ENCODE results near the gene CD59. TPM values are rescaled to one million over a fixed set of nuclear protein-coding genes. Genes with fewer than 3 reads are reported as not detected.
A peak's percentile ranks its signal among the peaks of the same experiment; 100 is the strongest.

The CD59 gene
- total and polyA plus RNA-seq, 2 of the 13 experiments (the other 11 are each of a cell fraction or from before 2014, with no cell fraction given): 127 to 289 TPM

DNA sequence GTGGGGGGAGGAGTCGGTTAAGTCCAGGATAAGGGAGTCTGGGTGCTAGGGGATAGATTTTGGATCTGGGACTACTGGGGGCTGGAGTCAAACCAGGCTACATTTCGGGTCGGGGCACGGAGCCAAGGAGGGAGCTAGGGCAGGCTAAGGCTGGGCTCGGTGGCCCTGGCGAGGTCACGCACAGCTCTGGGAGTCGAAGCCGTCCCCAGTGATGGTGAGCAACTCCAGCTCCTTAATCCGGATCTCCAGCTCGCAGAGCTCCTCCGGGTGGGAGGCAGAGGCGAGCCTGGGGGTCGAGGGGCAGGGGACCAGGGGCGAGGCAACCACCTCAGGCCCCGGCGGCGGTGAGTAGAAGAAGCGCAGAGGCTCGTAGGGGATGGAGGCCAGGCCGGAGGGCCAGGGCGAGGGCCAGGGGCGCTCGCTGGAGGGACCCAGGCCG lies 36.1 kb downstream of the CD59 start (continued):
- TF ChIP-seq SMAD9 (CRISPR knock-in tag; IDR thresholded peaks at IDR 0.05) (0 out of 2 replicates have a peak, but pooled peaks have one; percentile 25), CHD4 (IDR thresholded peaks at IDR 0.05; ENCODE audit: borderline replicate concordance, low read length) (no peak), MAZ (IDR thresholded peaks at IDR 0.05; ENCODE audit: borderline replicate concordance, low read depth, low read length) (no peak), MAZ (CRISPR knock-in tag; IDR thresholded peaks at IDR 0.05; ENCODE audit: low read depth) (peak; percentile 26; the same call in 1 of the 2 replicates), KLF16 (CRISPR knock-in tag; IDR thresholded peaks at IDR 0.05) (no peak), AGO2 (optimal IDR thresholded peaks at IDR 0.05; ENCODE audit: low read depth, low read length) (no peak), ZNF747 (CRISPR knock-in tag; IDR thresholded peaks at IDR 0.05; ENCODE audit: borderline replicate concordance) (0 out of 2 replicates have a peak, but pooled peaks have one; percentile 5), ZNF7 (CRISPR knock-in tag; IDR thresholded peaks at IDR 0.05) (no peak), ZNF768 (CRISPR knock-in tag; IDR thresholded peaks at IDR 0.05) (no peak), SPEN (CRISPR knock-in tag; IDR thresholded peaks at IDR 0.05; ENCODE audit: low read depth) (peak; percentile 54; the same call in 1 of the 2 replicates), IKZF1 (IDR thresholded peaks at IDR 0.05) (no peak), EEA1 (CRISPR knock-in tag; IDR thresholded peaks at IDR 0.05; ENCODE audit: borderline replicate concordance) (0 out of 2 replicates have a peak, but pooled peaks have one; percentile 38), POLR2G (IDR thresholded peaks at IDR 0.05; ENCODE audit: low read depth, low read length) (0 out of 2 replicates have a peak, but pooled peaks have one; percentile 1), PAX8 (CRISPR knock-in tag; IDR thresholded peaks at IDR 0.05; ENCODE audit: borderline replicate concordance) (no peak), TOPORS (CRISPR knock-in tag; IDR thresholded peaks at IDR 0.05) (peak; percentile 69; the same call in 1 of the 2 replicates)
- TF ChIP-seq, protein P1, sequence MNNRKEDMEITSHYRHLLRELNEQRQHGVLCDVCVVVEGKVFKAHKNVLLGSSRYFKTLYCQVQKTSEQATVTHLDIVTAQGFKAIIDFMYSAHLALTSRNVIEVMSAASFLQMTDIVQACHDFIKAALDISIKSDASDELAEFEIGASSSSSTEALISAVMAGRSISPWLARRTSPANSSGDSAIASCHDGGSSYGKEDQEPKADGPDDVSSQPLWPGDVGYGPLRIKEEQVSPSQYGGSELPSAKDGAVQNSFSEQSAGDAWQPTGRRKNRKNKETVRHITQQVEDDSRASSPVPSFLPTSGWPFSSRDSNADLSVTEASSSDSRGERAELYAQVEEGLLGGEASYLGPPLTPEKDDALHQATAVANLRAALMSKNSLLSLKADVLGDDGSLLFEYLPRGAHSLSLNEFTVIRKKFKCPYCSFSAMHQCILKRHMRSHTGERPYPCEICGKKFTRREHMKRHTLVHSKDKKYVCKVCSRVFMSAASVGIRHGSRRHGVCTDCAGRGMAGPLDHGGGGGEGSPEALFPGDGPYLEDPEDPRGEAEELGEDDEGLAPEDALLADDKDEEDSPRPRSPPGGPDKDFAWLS (CRISPR knock-in tag; IDR thresholded peaks at IDR 0.05; ENCODE audit: borderline replicate concordance): no peak
- TF ChIP-seq, protein P2, sequence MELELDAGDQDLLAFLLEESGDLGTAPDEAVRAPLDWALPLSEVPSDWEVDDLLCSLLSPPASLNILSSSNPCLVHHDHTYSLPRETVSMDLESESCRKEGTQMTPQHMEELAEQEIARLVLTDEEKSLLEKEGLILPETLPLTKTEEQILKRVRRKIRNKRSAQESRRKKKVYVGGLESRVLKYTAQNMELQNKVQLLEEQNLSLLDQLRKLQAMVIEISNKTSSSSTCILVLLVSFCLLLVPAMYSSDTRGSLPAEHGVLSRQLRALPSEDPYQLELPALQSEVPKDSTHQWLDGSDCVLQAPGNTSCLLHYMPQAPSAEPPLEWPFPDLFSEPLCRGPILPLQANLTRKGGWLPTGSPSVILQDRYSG (CRISPR knock-in tag; IDR thresholded peaks at IDR 0.05): no peak
- TF ChIP-seq, protein P3, sequence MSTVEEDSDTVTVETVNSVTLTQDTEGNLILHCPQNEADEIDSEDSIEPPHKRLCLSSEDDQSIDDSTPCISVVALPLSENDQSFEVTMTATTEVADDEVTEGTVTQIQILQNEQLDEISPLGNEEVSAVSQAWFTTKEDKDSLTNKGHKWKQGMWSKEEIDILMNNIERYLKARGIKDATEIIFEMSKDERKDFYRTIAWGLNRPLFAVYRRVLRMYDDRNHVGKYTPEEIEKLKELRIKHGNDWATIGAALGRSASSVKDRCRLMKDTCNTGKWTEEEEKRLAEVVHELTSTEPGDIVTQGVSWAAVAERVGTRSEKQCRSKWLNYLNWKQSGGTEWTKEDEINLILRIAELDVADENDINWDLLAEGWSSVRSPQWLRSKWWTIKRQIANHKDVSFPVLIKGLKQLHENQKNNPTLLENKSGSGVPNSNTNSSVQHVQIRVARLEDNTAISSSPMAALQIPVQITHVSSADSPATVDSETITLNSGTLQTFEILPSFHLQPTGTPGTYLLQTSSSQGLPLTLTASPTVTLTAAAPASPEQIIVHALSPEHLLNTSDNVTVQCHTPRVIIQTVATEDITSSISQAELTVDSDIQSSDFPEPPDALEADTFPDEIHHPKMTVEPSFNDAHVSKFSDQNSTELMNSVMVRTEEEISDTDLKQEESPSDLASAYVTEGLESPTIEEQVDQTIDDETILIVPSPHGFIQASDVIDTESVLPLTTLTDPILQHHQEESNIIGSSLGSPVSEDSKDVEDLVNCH (CRISPR knock-in tag; IDR thresholded peaks at IDR 0.05): no peak
- TF ChIP-seq, protein P4, sequence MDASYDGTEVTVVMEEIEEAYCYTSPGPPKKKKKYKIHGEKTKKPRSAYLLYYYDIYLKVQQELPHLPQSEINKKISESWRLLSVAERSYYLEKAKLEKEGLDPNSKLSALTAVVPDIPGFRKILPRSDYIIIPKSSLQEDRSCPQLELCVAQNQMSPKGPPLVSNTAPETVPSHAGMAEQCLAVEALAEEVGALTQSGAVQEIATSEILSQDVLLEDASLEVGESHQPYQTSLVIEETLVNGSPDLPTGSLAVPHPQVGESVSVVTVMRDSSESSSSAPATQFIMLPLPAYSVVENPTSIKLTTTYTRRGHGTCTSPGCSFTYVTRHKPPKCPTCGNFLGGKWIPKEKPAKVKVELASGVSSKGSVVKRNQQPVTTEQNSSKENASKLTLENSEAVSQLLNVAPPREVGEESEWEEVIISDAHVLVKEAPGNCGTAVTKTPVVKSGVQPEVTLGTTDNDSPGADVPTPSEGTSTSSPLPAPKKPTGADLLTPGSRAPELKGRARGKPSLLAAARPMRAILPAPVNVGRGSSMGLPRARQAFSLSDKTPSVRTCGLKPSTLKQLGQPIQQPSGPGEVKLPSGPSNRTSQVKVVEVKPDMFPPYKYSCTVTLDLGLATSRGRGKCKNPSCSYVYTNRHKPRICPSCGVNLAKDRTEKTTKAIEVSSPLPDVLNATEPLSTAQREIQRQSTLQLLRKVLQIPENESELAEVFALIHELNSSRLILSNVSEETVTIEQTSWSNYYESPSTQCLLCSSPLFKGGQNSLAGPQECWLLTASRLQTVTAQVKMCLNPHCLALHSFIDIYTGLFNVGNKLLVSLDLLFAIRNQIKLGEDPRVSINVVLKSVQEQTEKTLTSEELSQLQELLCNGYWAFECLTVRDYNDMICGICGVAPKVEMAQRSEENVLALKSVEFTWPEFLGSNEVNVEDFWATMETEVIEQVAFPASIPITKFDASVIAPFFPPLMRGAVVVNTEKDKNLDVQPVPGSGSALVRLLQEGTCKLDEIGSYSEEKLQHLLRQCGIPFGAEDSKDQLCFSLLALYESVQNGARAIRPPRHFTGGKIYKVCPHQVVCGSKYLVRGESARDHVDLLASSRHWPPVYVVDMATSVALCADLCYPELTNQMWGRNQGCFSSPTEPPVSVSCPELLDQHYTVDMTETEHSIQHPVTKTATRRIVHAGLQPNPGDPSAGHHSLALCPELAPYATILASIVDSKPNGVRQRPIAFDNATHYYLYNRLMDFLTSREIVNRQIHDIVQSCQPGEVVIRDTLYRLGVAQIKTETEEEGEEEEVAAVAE (CRISPR knock-in tag; IDR thresholded peaks at IDR 0.05; ENCODE audit: borderline replicate concordance): no peak

All from HepG2 (cell line).